Esophagus muscularis mucosa (tissue), 4 donors: ENCODE data around the gene KRT4.

Experiments
- EP300 ChIP-seq: sonication (generic); formaldehyde crosslinking; IDR thresholded peaks from one replicate; pipeline ENCODE4 v1.6.1; 2017; ENCODE audit warnings: antibody characterized with exemption
- POLR2A ChIP-seq: fragments of 450-650 bp; IDR thresholded peaks from one replicate; pipeline ENCODE4 v1.6.1; 2017; ENCODE audit warnings: antibody characterized with exemption, moderate library complexity, mild to moderate bottlenecking, low read depth
- POLR2AphosphoS5 ChIP-seq, 2 donors: sonication (generic); formaldehyde crosslinking; IDR thresholded peaks; one replicate each; pipeline ENCODE4 v1.6.1; 2017; ENCODE audit warnings: antibody characterized with exemption in 2 of 2
- TF ChIP-seq, protein P1 (sequence below), 3 experiments: fragments of 200-600 bp in 2 of 3; fragments of 450-650 bp in 1 of 3; sonication (generic) in 2 of 3; IDR thresholded peaks; one replicate each; pipeline ENCODE4 v1.5.1; 2017 to 2019; ENCODE audit warnings: antibody characterized with exemption in 3 of 3, mild to moderate bottlenecking in 2 of 3, moderate library complexity in 1 of 3

DNA sequence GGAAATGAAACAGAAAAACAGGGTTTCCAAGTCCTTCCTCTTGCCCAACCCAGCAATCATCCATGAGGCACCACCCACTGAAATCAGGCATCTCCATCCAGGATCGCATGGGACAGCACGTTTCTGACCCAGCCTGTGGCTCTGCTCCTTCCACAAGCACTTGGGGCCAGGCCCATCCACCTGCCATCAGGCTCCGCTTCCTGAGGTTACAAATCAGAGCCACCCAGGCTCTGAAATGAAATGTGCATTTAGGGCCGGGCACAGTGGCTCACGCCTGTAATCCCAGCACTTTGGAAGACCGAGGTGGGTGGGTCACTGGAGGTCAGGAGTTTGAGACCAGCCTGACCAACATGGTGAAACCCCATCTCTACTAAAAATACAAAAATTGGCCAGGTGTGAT is 35.6 kb upstream of the KRT4 start:
- TF ChIP-seq, protein P1, sequence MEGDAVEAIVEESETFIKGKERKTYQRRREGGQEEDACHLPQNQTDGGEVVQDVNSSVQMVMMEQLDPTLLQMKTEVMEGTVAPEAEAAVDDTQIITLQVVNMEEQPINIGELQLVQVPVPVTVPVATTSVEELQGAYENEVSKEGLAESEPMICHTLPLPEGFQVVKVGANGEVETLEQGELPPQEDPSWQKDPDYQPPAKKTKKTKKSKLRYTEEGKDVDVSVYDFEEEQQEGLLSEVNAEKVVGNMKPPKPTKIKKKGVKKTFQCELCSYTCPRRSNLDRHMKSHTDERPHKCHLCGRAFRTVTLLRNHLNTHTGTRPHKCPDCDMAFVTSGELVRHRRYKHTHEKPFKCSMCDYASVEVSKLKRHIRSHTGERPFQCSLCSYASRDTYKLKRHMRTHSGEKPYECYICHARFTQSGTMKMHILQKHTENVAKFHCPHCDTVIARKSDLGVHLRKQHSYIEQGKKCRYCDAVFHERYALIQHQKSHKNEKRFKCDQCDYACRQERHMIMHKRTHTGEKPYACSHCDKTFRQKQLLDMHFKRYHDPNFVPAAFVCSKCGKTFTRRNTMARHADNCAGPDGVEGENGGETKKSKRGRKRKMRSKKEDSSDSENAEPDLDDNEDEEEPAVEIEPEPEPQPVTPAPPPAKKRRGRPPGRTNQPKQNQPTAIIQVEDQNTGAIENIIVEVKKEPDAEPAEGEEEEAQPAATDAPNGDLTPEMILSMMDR (IDR thresholded peaks at IDR 0.05) = no peak
- TF ChIP-seq POLR2A = no peak
- TF ChIP-seq POLR2AphosphoS5 (IDR thresholded peaks at IDR 0.05) = no peak
- TF ChIP-seq EP300 = no peak
